Activated CD8-positive, alpha-beta memory T cell treated with anti-CD3 and anti-CD28 coated beads for 1 hour (primary cell): ENCODE measurements around the gene COG5.
A peak's percentile ranks its signal among the peaks of the same experiment; 100 is the strongest.
"Not testable (repeated sequence)": the region's sequence is repeated elsewhere in the genome, so short reads cannot be mapped to it uniquely, and the experiment has no call there.

Experiments
- DNase-seq, 2 donors: peaks; one replicate each; pipeline ENCODE4 v3.0.0-alpha.2; 2020; ENCODE audit warnings: low read depth in 1 of 2; ENCODE audit errors: extremely low read depth in 1 of 2

COG5 gene

GRCh38 chr7:107580716-107581383 lies 17.1 kb upstream of the COG5 start:
- no peak for DNase-seq

DNA sequence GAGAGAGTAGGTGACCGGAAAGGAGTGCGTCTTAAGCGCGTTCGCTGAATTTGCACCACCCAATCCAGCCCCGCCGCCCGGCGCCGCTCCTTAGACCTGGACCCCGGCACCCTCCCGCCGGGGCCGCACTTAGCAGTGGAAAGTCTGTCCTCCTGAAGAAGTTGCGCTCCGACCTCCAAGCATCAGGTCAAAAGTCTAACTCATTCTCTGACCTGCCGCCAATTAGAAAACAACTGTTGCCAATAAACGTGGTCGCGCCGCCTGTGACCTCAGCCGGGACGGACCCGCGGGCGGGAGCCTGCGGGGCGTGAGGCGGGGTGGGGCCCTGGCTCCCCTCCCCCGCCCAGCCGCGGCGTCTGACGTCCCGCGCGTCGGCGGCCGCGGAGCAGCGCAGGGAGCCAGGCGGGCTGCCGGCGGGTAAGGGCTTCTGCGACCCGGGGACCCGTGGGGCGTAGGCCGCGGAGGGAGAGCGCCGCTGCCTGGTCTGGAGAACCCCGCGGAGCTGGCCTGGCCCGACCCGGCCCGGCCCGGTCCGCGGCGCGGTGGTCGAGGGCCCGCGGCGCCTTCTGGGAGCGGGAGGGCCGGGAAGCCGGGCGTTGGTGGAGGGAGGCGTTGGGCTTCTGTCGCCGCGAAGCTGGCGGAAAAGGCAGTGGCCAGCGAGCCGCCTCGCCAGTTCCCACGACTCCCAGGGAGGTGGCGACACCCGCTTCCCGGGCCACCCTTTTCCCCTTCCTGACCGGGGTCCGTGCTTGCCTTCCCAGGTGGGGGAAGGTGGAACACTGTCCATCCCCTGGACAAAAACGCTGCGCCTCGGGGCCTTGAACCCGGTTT lies 16.4 kb upstream of the COG5 start, which contains the start of gene BCAP29:
Gene BCAP29 (plus strand): TSS at position 362 of the 831 bp plus-strand sequence. CDS start 527 bp downstream, outside the sequence.
- peak in 1 of 2 donors; percentile 49 for DNase-seq

- DNase-seq = no peak
Measured at GRCh38 chr7:107579554-107579884, 15.8 kb upstream of the COG5 start.

- no peak for DNase-seq
Measured at GRCh38 chr7:107573537-107573936, 9.8 kb upstream of the COG5 start.

- DNase-seq = no peak
Measured at GRCh38 chr7:107570298-107570697, 6.6 kb upstream of the COG5 start.

DNA sequence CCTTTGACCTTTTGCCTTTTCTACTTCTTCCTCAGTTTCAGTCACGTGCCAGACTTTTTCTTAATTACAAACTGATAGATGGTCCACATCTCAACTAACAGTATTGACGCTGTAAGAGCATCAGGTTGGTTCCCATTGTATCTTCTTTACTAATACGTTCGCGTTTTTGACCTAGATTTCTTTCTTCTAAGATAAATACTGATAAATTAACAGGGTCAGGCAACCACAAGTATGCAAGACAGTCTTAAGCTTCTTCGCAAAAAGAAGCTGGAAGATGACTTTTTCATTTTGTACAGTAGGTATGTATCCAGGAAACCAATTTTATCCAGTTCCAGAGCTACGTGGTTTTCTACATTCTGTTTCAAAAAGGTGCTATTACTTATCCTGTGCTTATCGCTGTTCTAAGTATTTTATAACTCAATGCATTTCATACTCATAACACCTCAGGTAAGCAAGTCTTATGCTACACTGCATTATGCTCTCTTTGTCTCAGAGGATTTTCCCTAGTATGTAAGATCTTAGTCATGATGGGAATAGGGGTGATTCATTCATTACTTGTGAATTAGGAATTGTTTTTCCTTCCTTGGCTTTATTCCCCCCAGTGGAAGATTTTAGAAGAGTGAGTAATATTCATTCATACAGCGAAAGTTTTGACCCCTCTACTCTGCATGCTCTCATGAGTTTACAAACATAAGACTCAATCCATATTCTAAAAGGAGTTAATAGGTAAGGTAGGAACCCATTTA lies 1.0 kb upstream of the COG5 start:
- no peak for DNase-seq

DNA sequence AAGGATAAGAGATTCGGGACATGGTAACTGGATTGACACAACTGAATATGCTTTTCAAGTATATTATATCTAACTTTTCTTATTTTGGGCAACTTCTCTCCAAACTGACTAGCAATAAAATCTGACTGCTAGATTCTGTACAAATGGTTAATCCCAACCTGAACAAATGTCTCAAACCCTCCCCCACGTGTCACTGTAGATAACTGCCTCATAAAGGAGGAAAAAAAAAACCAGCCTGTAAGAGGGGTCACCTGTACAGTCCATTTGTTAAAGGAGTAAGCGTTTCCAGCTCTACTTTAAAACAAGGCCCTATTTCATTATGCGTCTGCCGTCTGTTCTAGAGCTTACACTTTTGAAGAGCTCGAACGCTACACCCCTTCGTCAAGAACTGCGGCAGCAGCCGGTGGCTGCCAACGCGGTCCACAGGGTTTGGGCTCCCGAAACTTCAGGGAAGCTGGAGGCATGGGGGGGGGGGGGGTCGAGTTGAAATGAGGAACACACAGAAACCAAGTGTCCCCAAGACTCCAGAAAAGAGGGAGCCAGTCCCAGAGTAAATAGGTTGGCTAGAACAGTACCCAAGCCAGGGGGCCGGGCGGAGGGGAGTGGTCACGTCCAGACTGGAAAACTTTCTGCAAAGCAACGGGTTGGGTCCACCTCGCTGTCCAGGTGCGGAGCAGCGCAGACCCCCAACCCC lies 492 bp downstream of the COG5 start:
- no peak for DNase-seq

DNA sequence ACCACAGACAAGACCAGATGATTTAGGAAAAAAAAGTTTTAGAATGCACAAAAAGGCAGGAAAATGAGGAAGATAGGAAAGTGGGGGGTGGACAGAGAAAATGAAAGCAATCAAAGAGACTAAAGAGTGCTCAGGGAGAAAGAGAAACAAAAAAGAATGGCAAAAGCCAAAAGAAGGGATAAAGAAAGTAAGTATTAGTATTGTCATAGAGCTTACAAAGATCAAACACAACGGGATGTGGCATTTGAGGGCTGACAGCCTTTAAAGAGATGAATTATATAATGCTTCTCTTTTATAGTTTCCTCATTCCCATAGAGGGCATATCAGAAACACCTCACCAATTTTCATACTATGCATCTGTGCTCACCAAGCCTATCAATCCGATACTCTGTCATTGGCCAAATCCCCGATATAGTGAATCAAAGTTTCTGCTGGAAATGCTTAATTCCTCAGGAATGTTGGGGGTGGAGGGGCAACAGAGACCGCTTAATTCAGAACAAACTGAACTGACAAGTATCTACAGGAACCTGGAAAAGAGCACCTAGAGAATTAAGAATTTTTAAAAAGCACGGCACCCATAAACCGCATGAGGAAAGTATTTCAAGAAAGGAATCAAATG lies 2.7 kb downstream of the COG5 start:
- no peak for DNase-seq

DNA sequence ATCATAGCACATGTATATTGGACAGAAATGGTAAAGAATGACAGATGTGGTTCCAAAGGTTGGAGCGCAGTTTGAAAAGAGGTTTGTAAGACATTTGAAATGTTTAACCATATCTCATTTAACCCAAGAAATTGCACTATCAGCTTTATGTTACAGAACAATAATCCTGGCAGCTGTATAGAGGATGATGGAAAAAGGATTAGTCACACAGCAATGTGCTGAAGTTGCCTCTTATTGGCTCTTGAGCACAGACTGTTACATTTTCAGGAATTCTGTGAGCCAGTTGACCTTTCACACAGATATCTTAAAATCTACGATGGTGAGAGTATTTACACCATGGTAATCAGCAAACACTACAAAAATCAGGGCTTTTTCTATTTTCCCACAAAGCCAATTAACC lies 3.9 kb downstream of the COG5 start:
- no peak for DNase-seq

- DNase-seq = no peak
Measured at GRCh38 chr7:107555893-107556292, 7.8 kb downstream of the COG5 start.

DNA sequence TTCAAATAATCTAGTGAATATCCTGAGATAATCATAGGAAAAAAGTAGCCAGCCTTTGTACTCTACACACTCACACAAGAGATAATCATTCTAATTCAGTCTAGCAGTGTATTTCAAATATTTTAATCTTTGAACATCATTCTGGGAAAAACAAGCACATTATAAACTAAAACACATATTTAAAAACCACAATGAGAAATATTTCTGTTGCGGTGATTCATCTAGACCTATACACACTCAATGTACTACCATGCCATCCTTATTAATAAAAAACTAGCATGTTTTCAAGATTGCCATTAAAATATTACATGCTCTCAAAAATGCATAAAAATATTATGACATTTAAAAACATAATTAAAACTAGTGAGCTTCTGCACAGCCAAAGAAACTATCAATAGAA lies 11.8 kb downstream of the COG5 start:
- no peak for DNase-seq

GRCh38 chr7:107544848-107545591 lies 18.7 kb downstream of the COG5 start:
- DNase-seq = no peak

DNA sequence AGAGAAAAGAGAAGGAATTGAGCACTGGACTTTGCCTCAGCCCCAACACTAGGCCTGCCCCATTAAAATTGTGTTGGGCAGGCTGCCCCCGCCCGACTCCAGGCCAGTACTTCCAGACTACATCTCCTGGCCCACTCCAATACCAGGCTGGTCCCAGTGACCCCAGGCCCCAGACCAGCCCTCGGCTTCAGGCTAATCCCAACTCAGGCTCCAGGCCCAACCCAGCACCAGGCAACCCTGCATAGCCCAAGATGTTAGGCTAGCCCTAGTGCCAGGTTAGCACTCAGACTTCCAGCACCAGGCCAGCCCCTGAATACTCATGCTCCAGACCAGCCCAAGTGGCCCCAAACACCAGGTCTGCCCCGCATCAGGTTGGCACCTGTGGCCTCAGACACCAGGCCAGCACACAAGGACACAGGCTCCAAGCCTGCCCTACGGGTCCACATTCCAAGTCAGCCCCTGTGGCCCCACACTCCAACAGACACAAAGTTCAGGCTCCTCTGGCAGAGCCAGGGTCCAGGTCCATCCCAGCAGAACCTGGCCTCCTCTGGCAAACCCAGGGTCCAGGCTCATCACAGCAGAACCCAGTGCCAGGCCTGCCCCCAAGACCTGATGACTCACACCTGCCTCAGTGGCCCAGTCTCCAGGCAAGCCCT lies 20.3 kb downstream of the COG5 start:
- no peak for DNase-seq

DNA sequence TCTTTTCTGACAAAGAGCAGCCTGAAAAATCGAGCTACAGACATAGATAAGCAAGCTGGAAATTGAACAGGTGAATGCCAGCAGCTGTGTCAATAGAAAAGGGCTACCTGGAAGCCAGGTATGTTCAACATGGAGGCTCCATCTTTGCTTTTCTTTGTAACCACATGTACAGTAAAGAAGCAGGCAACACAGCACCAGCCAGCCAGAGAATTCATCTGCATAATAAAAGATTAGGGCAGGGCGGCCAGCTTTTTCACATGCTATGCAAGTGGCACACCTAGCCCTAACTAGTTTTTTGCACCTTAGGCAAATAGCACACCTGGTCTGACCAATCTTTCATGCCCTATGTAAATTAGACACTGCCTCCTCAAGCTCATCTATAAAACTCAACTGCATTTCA lies 25.7 kb downstream of the COG5 start:
- DNase-seq = no peak

DNA sequence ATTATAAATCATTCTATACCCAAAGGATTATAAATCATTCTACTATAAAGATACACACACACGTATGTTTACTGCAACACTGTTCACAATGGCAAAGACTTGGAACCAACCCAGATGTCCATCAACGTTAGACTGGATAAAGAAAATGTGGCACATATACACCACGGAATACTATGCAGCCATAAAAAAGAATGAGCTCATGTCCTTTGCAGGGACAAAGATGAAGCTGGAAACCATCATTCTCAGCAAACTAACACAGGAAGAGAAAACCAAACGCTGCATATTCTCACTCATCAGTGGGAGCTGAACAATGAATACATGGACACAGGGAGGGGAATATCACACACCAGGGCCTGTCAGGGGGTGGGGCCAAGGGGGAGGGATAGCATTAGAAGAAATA lies 26.5 kb downstream of the COG5 start:
- not testable (repeated sequence) for DNase-seq

DNA sequence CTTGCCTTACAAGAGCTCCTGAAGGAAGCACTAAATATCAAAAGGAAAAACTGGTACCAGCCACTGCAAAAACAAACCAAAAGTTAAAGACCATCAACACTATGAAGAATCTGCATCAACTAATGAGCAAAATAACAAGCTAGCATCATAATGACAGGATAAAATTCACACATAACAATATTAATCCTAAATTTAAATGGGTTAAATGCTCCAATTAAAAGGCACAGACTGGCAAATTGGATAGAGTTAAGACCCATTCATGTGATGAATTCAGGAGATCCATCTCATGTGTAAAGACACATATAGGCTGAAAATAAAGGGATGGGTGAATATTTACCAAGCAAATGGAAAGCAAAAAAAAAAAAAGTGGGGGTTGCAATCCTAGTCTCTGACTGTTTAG lies 29.6 kb downstream of the COG5 start:
- no peak for DNase-seq

GRCh38 chr7:107530751-107531150 lies 33.0 kb downstream of the COG5 start:
- DNase-seq = no peak

- DNase-seq = no peak
Measured at GRCh38 chr7:107528461-107528860, 35.3 kb downstream of the COG5 start.

- no peak for DNase-seq
Measured at GRCh38 chr7:107527196-107527595, 36.5 kb downstream of the COG5 start.
